Fibroblast of lung (primary cell): ENCODE data around the gene ZDHHC14.

Experiments used
- EZH2 ChIP-seq: IDR thresholded peaks from 2 replicates; pipeline ENCODE4 v1.5.1; 2012; ENCODE audit warnings: low read length, control low read depth, mild to moderate bottlenecking; ENCODE audit errors: missing control alignments
- TF ChIP-seq, protein P1 (sequence below), 2 donors: IDR thresholded peaks in 1 of 2; conservative IDR thresholded peaks in 1 of 2; 1 replicate in 1 of 2; 2 replicates in 1 of 2; pipeline ENCODE4 v1.5.1; 2011 to 2012; ENCODE audit warnings: low read length in 2 of 2, control low read depth in 1 of 2, inconsistent platforms in 1 of 2, low read depth in 1 of 2, mild to moderate bottlenecking in 1 of 2

DNA sequence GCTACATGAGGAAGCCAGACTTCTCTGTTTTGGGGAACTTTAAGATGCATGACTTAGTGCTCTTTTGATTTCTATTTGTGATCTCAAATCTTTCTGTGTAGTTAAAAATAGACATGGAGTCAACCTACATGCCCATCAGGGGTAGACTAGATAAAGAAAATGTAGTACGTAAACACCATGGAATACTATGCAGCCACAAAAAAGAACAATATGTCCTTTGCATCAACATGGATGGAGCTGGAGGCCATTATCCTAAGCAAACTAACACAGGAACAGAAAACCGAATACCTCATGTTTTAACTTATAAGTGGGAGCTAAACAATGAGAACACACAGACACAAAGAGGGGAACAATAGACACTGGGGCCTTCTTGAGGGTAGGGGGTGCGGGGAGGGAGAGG, 102.8 kb downstream of the ZDHHC14 start:
- TF ChIP-seq, protein P1, sequence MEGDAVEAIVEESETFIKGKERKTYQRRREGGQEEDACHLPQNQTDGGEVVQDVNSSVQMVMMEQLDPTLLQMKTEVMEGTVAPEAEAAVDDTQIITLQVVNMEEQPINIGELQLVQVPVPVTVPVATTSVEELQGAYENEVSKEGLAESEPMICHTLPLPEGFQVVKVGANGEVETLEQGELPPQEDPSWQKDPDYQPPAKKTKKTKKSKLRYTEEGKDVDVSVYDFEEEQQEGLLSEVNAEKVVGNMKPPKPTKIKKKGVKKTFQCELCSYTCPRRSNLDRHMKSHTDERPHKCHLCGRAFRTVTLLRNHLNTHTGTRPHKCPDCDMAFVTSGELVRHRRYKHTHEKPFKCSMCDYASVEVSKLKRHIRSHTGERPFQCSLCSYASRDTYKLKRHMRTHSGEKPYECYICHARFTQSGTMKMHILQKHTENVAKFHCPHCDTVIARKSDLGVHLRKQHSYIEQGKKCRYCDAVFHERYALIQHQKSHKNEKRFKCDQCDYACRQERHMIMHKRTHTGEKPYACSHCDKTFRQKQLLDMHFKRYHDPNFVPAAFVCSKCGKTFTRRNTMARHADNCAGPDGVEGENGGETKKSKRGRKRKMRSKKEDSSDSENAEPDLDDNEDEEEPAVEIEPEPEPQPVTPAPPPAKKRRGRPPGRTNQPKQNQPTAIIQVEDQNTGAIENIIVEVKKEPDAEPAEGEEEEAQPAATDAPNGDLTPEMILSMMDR (conservative IDR thresholded peaks at IDR 0.05 in 1 of 2, IDR thresholded peaks at IDR 0.05 in 1 of 2; ENCODE audit: low read depth in 1 of 2, low read length in 2 of 2), result no peak
- TF ChIP-seq EZH2, result no peak
